ENCODE measurements around the gene CDK14.

GRCh38 chr7:91085175-91085574, 489.1 kb downstream of the CDK14 start:
- TF ChIP-seq, protein P1, sequence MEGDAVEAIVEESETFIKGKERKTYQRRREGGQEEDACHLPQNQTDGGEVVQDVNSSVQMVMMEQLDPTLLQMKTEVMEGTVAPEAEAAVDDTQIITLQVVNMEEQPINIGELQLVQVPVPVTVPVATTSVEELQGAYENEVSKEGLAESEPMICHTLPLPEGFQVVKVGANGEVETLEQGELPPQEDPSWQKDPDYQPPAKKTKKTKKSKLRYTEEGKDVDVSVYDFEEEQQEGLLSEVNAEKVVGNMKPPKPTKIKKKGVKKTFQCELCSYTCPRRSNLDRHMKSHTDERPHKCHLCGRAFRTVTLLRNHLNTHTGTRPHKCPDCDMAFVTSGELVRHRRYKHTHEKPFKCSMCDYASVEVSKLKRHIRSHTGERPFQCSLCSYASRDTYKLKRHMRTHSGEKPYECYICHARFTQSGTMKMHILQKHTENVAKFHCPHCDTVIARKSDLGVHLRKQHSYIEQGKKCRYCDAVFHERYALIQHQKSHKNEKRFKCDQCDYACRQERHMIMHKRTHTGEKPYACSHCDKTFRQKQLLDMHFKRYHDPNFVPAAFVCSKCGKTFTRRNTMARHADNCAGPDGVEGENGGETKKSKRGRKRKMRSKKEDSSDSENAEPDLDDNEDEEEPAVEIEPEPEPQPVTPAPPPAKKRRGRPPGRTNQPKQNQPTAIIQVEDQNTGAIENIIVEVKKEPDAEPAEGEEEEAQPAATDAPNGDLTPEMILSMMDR (IDR thresholded peaks at IDR 0.05; ENCODE audit: low read length): no peak
- no peak for TF ChIP-seq EZH2 (IDR thresholded peaks at IDR 0.05; ENCODE audit: borderline replicate concordance, low read length)
